H1 (cell line): ENCODE measurements around the gene F8. TPM values are rescaled to one million over a fixed set of nuclear protein-coding genes. Genes with fewer than 3 reads are reported as not detected.

Source experiments
- CTCF ChIA-PET: fragments of 300-600 bp; sonication (Branson Sonifier 250); formaldehyde crosslinking; loops from one replicate; lab custom pipeline; 2021; ENCODE audit not compliant: partially characterized antibody; lab: Charles Lee
- POLR2A ChIA-PET: fragments of 300-600 bp; sonication (Branson Sonifier 250); formaldehyde crosslinking; loops from one replicate; lab custom pipeline; 2021; ENCODE audit warnings: inconsistent platforms; ENCODE audit not compliant: partially characterized antibody; lab: Charles Lee
- DNase-seq, 2 experiments: peaks; one replicate each; pipeline versions ENCODE4 v3.0.0 to v3.0.0-alpha.2; 2010 to 2022; ENCODE audit warnings: low spot score in 2 of 2, low read depth in 1 of 2, mixed read lengths in 1 of 2
- FAIRE-seq: peaks from 2 replicates; lab custom pipeline; 2011; peaks lifted over from hg19 to GRCh38; lab: Jason Lieb, UNC
- H2AFZ ChIP-seq: 2 replicates; pipeline ENCODE4 v1.8.1; 2012; ENCODE audit warnings: low read length, inconsistent platforms
- H2AK5ac ChIP-seq: 2 replicates; pipeline ENCODE4 v1.6.1; 2013; ENCODE audit warnings: low read depth, low read length
- H2BK120ac ChIP-seq: replicated peaks from 2 replicates; pipeline ENCODE3; 2013; ENCODE audit warnings: low read depth, low read length, inconsistent platforms
- H2BK12ac ChIP-seq: 2 replicates; pipeline ENCODE4 v1.6.1; 2013; ENCODE audit warnings: low read depth, low read length
- H2BK15ac ChIP-seq: 2 replicates; pipeline ENCODE4 v1.6.1; 2013; ENCODE audit warnings: low read length
- H2BK20ac ChIP-seq: 2 replicates; pipeline ENCODE4 v1.6.1; 2013; ENCODE audit warnings: low read length
- H2BK5ac ChIP-seq: 2 replicates; pipeline ENCODE4 v1.6.1; 2013; ENCODE audit warnings: low read depth, low read length
- H3K14ac ChIP-seq: 2 replicates; pipeline ENCODE4 v1.6.1; 2013; ENCODE audit warnings: inconsistent platforms; ENCODE audit not compliant: insufficient read length
- H3K18ac ChIP-seq: 2 replicates; pipeline ENCODE4 v1.6.1; 2013; ENCODE audit warnings: low read length; ENCODE audit errors: extremely low read depth
- H3K23ac ChIP-seq: 2 replicates; pipeline ENCODE4 v1.6.1; 2013; ENCODE audit warnings: inconsistent platforms; ENCODE audit not compliant: insufficient read length
- H3K23me2 ChIP-seq: 2 replicates; pipeline ENCODE4 v1.6.1; 2013; ENCODE audit warnings: low read depth, low read length
- H3K27ac ChIP-seq: 2 replicates; pipeline ENCODE4 v1.6.1; 2011; ENCODE audit warnings: low read depth, low read length, inconsistent platforms
- H3K27me3 ChIP-seq, 4 experiments: replicated peaks in 1 of 4; 1 replicate in 1 of 4; 2 replicates in 3 of 4; pipeline versions ENCODE4 v1.6.1 to v1.8.1; 2011 to 2013; ENCODE audit warnings: low read length in 3 of 4, mild to moderate bottlenecking in 3 of 4, inconsistent platforms in 2 of 4, mixed read lengths in 2 of 4, moderate library complexity in 1 of 4; ENCODE audit not compliant: control insufficient read depth in 3 of 4, insufficient read depth in 3 of 4; ENCODE audit errors: extremely low read depth in 1 of 4
- H3K36me3 ChIP-seq, 4 experiments: 2 replicates each; pipeline versions ENCODE4 v1.6.1 to v1.8.1; 2011 to 2013; ENCODE audit warnings: mild to moderate bottlenecking in 4 of 4, low read length in 3 of 4, moderate library complexity in 2 of 4, control low read depth in 1 of 4, inconsistent platforms in 1 of 4; ENCODE audit not compliant: insufficient read depth in 4 of 4, control insufficient read depth in 2 of 4
- H3K4ac ChIP-seq: replicated peaks from 2 replicates; pipeline ENCODE3; 2013; ENCODE audit warnings: low read length, low read depth, mixed read lengths, inconsistent platforms; ENCODE audit not compliant: insufficient read length
- H3K4me1 ChIP-seq, 4 experiments: replicated peaks in 1 of 4; 1 replicate in 1 of 4; 2 replicates in 3 of 4; pipeline versions ENCODE4 v1.6.1 to v1.8.1; 2011 to 2013; ENCODE audit warnings: low read length in 3 of 4, inconsistent platforms in 2 of 4, mixed read lengths in 1 of 4; ENCODE audit not compliant: insufficient read depth in 4 of 4, control insufficient read depth in 3 of 4
- H3K4me2 ChIP-seq, 2 experiments: 2 replicates each; pipeline versions ENCODE4 v1.6.1 to v1.8.1; 2011 to 2013; ENCODE audit warnings: low read depth in 2 of 2, low read length in 2 of 2, control low read depth in 1 of 2, inconsistent platforms in 1 of 2, mild to moderate bottlenecking in 1 of 2; ENCODE audit not compliant: insufficient read depth in 1 of 2
- H3K4me3 ChIP-seq, 4 experiments: fragments of 200-600, 300-600 bp in 1 of 4; sonication (generic), shearing (Covaris generic), sonication (Bioruptor Twin) in 1 of 4; 2 replicates each; pipeline versions ENCODE4 v1.5.1 to v1.8.1; 2011 to 2016; ENCODE audit warnings: low read length in 4 of 4, low read depth in 3 of 4, control low read depth in 2 of 4, inconsistent platforms in 2 of 4, mild to moderate bottlenecking in 2 of 4, mixed read lengths in 1 of 4, moderate library complexity in 1 of 4; ENCODE audit not compliant: insufficient read depth in 2 of 4; ENCODE audit errors: extremely low read depth in 1 of 4
- H3K56ac ChIP-seq: replicated peaks from 2 replicates; pipeline ENCODE3; 2013; ENCODE audit warnings: low read depth, mild to moderate bottlenecking, mixed read lengths, low read length, inconsistent platforms; ENCODE audit not compliant: insufficient read length
- H3K79me1 ChIP-seq: 2 replicates; pipeline ENCODE4 v1.6.1; 2013; ENCODE audit warnings: low read depth, low read length, control low read depth
- H3K79me2 ChIP-seq, 2 experiments: 2 replicates each; pipeline versions ENCODE4 v1.6.1 to v1.8.1; 2012 to 2013; ENCODE audit warnings: low read length in 2 of 2, mild to moderate bottlenecking in 2 of 2, inconsistent platforms in 1 of 2; ENCODE audit not compliant: insufficient read depth in 2 of 2, control insufficient read depth in 1 of 2
- H3K9ac ChIP-seq, 4 experiments: replicated peaks in 1 of 4; 1 replicate in 1 of 4; 2 replicates in 3 of 4; pipeline versions ENCODE4 v1.6.1 to v1.8.1; 2011 to 2013; ENCODE audit warnings: low read depth in 3 of 4, low read length in 3 of 4, control low read depth in 2 of 4, mild to moderate bottlenecking in 2 of 4, moderate library complexity in 2 of 4, inconsistent platforms in 1 of 4; ENCODE audit errors: extremely low read depth in 1 of 4
- H3K9me3 ChIP-seq, 2 experiments: 2 replicates each; pipeline versions ENCODE4 v1.6.1 to v1.8.1; 2012 to 2013; ENCODE audit warnings: mild to moderate bottlenecking in 2 of 2, moderate library complexity in 2 of 2, control low read depth in 1 of 2, inconsistent platforms in 1 of 2, low read depth in 1 of 2, low read length in 1 of 2, mixed read lengths in 1 of 2; ENCODE audit not compliant: insufficient read depth in 2 of 2
- H4K20me1 ChIP-seq, 2 experiments: replicated peaks in 1 of 2; 2 replicates each; pipeline versions ENCODE3 to v1.8.1; 2011 to 2013; ENCODE audit warnings: inconsistent platforms in 2 of 2, low read length in 2 of 2, mild to moderate bottlenecking in 1 of 2; ENCODE audit not compliant: insufficient read depth in 2 of 2, control insufficient read depth in 1 of 2
- H4K5ac ChIP-seq: 2 replicates; pipeline ENCODE4 v1.6.1; 2013; ENCODE audit warnings: low read length, low read depth, mixed read lengths, inconsistent platforms; ENCODE audit not compliant: insufficient read length
- H4K8ac ChIP-seq: 2 replicates; pipeline ENCODE4 v1.8.0; 2013; ENCODE audit warnings: mild to moderate bottlenecking, moderate library complexity, low read length, inconsistent platforms; ENCODE audit not compliant: insufficient read depth; ENCODE audit errors: extremely low read depth
- H4K91ac ChIP-seq: replicated peaks from 2 replicates; pipeline ENCODE3; 2013; ENCODE audit warnings: low read length, mixed read lengths, inconsistent platforms; ENCODE audit not compliant: insufficient read length
- CHD1 ChIP-seq: IDR thresholded peaks from 2 replicates; pipeline ENCODE4 v1.6.1; 2012; ENCODE audit warnings: low read depth, low read length, improper control_type of control experiment
- EP300 ChIP-seq, 2 experiments: IDR thresholded peaks; 1 replicate in 1 of 2; 2 replicates in 1 of 2; pipeline ENCODE4 v1.6.1; 2011 to 2012; ENCODE audit warnings: low read depth in 2 of 2, low read length in 2 of 2, mild to moderate bottlenecking in 2 of 2, borderline replicate concordance in 1 of 2, inconsistent platforms in 1 of 2, moderate library complexity in 1 of 2
- MAFK ChIP-seq: IDR thresholded peaks from 2 replicates; pipeline ENCODE4 v1.6.1; 2012; ENCODE audit warnings: low read depth, mild to moderate bottlenecking, improper control_type of control experiment, low read length
- NANOG ChIP-seq: IDR thresholded peaks from 2 replicates; pipeline ENCODE4 v1.6.1; 2011; ENCODE audit warnings: low read length, low read depth, mild to moderate bottlenecking, inconsistent platforms; ENCODE audit not compliant: insufficient read depth, poor library complexity, severe bottlenecking
- RAD21 ChIP-seq, 2 experiments: IDR thresholded peaks in 1 of 2; conservative IDR thresholded peaks in 1 of 2; 2 replicates each; pipeline ENCODE4 v1.6.1; 2011; ENCODE audit warnings: low read depth in 2 of 2, low read length in 2 of 2, improper control_type of control experiment in 1 of 2, inconsistent platforms in 1 of 2, mild to moderate bottlenecking in 1 of 2, moderate library complexity in 1 of 2
- RFX5 ChIP-seq: IDR thresholded peaks from 2 replicates; pipeline ENCODE4 v1.6.1; 2011; ENCODE audit warnings: low read depth, low read length, improper control_type of control experiment, borderline replicate concordance
- SRF ChIP-seq: IDR thresholded peaks from 2 replicates; pipeline ENCODE4 v1.6.1; 2011; ENCODE audit warnings: mild to moderate bottlenecking, low read depth, low read length, moderate library complexity
- WGBS, 2 experiments: shearing (Covaris generic) in 1 of 2; methylation state at CpG; one replicate each; pipeline versions ENCODE4 v1.1.6 to v1.1.7; 2013 to 2015; ENCODE audit warnings: low lambda C conversion rate in 2 of 2, mixed read lengths in 2 of 2, inconsistent platforms in 1 of 2, low coverage in 1 of 2, missing lambda C conversion rate in 1 of 2; ENCODE audit not compliant: insufficient replicate concordance in 2 of 2, insufficient coverage in 1 of 2, insufficient read length in 1 of 2; ENCODE audit errors: extremely low coverage in 1 of 2, missing lambda C conversion rate in 1 of 2; 5-methylcytosine and 5-hydroxymethylcytosine counted together
- polyA plus RNA-seq, 7 experiments: library from polyadenylated mRNA; depleted of rRNA in 3 of 7; stranded (reverse) in 5 of 7; unstranded in 2 of 7; fragments of >200 nt in 5 of 7; fragments of 200-250 nt in 2 of 7; gene quantifications; 1 replicate in 5 of 7; 2 replicates in 1 of 7; 4 replicates in 1 of 7; pipeline versions ENCODE4 v1.2.1 to v1.2.3, GENCODE V29; 2011 to 2013; ENCODE audit warnings: missing spikeins in 2 of 7, mixed read lengths in 2 of 7
- total RNA-seq: library from RNA; stranded (reverse); fragmentation: NEBNext Ultra II Directional; extraction: Animal tissue kit (Norgen Biotek cat#: 25700); gene quantifications from 2 replicates; pipeline ENCODE4 v1.2.1, GENCODE V29; 2021

The F8 gene
- total and polyA plus RNA-seq, 2 of the 8 experiments (the other 6 are each of a cell fraction or from before 2014, with no cell fraction given), result 1.1 to 2.6 TPM

DNA sequence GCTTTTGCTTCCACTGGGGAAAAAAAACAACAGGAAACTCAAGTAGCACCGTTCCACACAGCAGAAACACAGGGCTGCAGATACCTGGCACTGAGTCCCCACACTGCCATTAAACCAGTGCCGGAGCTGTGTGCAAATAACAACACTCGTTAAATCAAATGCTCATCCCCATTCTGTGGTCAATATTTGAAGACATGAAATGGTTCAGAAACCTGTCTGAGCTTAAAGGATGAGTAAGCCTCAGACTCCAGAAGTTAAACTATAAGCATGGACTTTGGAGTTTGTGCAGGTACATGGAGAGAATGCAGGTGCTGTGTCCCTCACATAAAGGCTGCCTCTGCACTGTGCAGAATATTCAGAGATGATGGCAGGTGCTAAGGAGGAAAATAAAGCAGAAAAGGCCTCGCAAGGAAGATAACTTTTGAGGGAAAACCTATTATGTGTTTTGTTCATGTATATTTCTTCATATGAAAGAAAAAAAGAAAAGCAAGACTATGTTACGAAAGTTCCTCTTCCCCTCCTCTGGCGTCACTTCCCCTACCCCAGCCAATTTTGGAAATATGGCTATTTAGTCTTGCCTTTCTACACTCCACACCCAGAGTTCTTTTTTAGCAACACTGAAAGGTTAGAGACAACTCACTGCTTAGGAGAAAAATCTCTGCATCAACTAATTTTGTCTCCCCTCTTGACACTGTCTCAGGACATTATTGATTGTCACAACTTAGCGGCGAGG, 221.9 kb downstream of the F8 start:
- H3K79me2 ChIP-seq, result no peaks in the 10 kb centered on the region
- H4K20me1 ChIP-seq, result peaks cover 0 to 3% of the 10 kb centered on the region in 2 experiments
- no peak overlapping the region for H2AFZ ChIP-seq
- peaks cover 0 to 27% (median 18%) of the 10 kb centered on the region in 4 experiments; a peak in 6 of 7 replicates for H3K27me3 ChIP-seq
- no peak for DNase-seq
- no peak overlapping the region for H3K23ac ChIP-seq
- peaks cover 0 to 8% (median 6%) of the 10 kb centered on the region in 4 experiments; a peak in 5 of 7 replicates for H3K4me1 ChIP-seq
- H3K79me1 ChIP-seq, result no peaks in the 10 kb centered on the region
- H3K14ac ChIP-seq, result no peak overlapping the region
- no peak overlapping the region for H2AK5ac ChIP-seq
- H3K56ac ChIP-seq, result no peak overlapping the region
- no peak overlapping the region for H2BK120ac ChIP-seq
- H3K23me2 ChIP-seq, result peaks cover 2% of the 10 kb centered on the region; the same call in 1 of the 2 replicates
- H2BK5ac ChIP-seq, result no peak overlapping the region
- no peak overlapping the region for H3K9ac ChIP-seq
- no peak overlapping the region for H3K4me3 ChIP-seq
- no peak overlapping the region for H4K91ac ChIP-seq
- no peak overlapping the region for H3K4me2 ChIP-seq
- no peak overlapping the region for H3K18ac ChIP-seq
- FAIRE-seq, result no peak
- no peak overlapping the region for H2BK15ac ChIP-seq
- H3K36me3 ChIP-seq, result no peaks in the 10 kb centered on the region
- CTCF ChIA-PET, result interaction anchor here (1.2 kb wide), 1 partner anchor 52 kb away, joined by 3 read pairs; no protein-coding TSS in a partner anchor
- no peak overlapping the region for H2BK20ac ChIP-seq
- no peak overlapping the region for H4K5ac ChIP-seq
- H2BK12ac ChIP-seq, result no peak overlapping the region
- no peak overlapping the region for H3K27ac ChIP-seq
- no peak overlapping the region for H4K8ac ChIP-seq
- POLR2A ChIA-PET, result interaction anchor here (1.9 to 2.2 kb wide), 2 partner anchors 22 to 38 kb away, joined by 7 read pairs; partner anchors contain the start of gene DKC1
- 82% methylated on average over 7 of the region's 8 CpGs; no CpG with 5 or more reads in 1 of the 2 experiments for WGBS, 2 experiments
- no peak overlapping the region for H3K4ac ChIP-seq
- H3K9me3 ChIP-seq, result no peaks in the 10 kb centered on the region
- TF ChIP-seq MAFK, result no peak
- TF ChIP-seq RAD21 (IDR thresholded peaks at IDR 0.05 in 1 of 2, conservative IDR thresholded peaks at IDR 0.05 in 1 of 2; ENCODE audit: low read depth in 2 of 2, low read length in 2 of 2), result no peak
- TF ChIP-seq EP300 (IDR thresholded peaks at IDR 0.05; ENCODE audit: borderline replicate concordance in 1 of 2, low read depth in 2 of 2, low read length in 2 of 2), result no peak
- TF ChIP-seq NANOG, result no peak
- TF ChIP-seq RFX5, result no peak
- no peak for TF ChIP-seq SRF
- no peak for TF ChIP-seq CHD1
- TF ChIP-seq, all 59 proteins: peak for 0
